Lower lobe of right lung (tissue), 2 donors: ENCODE measurements around the gene MX1. TPM values are rescaled to one million over a fixed set of nuclear protein-coding genes. Genes with fewer than 3 reads are reported as not detected.

Experiments
- ATAC-seq, 2 donors: fragments of 200-7000 bp; cut with Tn5 transposase; one replicate each; pipeline ENCODE4 v1.9.1; 2020 to 2022; ENCODE audit warnings: mild to moderate bottlenecking in 2 of 2, moderate library complexity in 2 of 2
- DNase-seq: peaks from one replicate; pipeline ENCODE4 v3.0.0-alpha.2; 2020
- H3K27ac ChIP-seq: fragments of 200-600 bp; one replicate; pipeline ENCODE4 v1.8.0; 2022
- H3K27me3 ChIP-seq: fragments of 200-600 bp; one replicate; pipeline ENCODE4 v1.8.0; 2022; ENCODE audit warnings: low read depth
- H3K36me3 ChIP-seq: fragments of 200-600 bp; one replicate; pipeline ENCODE4 v1.8.0; 2022; ENCODE audit warnings: mild to moderate bottlenecking
- H3K4me1 ChIP-seq: fragments of 200-600 bp; one replicate; pipeline ENCODE4 v1.8.0; 2022
- H3K4me3 ChIP-seq: fragments of 200-600 bp; one replicate; pipeline ENCODE4 v1.8.0; 2022; ENCODE audit warnings: mild to moderate bottlenecking
- H3K9me3 ChIP-seq: fragments of 200-600 bp; one replicate; pipeline ENCODE4 v1.8.0; 2022
- CTCF ChIP-seq: fragments of 200-600 bp; IDR thresholded peaks from one replicate; pipeline ENCODE4 v1.8.0; 2022; ENCODE audit warnings: antibody characterized with exemption, mild to moderate bottlenecking
- intact Hi-C: fragments of 100-400 bp; cut with DNase I; formaldehyde crosslinking; loops from one replicate; pipeline ENCODE4 v1.11.0; 2022
- long read RNA-seq: library from polyadenylated mRNA; unstranded; transcript quantifications from one replicate; pipeline ENCODE4 v2.0.0, GENCODE V29; 2021
- total RNA-seq: library from RNA; stranded (reverse); fragmentation: NEBNext Ultra II Directional; extraction: Animal tissue kit (Norgen Biotek cat#: 25700); gene quantifications from one replicate; pipeline ENCODE4 v1.2.1, GENCODE V29; 2021
- donor health status: DM: no; HTN: yes; CAD: no; lungs with severe emphysema.

The MX1 gene
- 211 TPM for total RNA-seq
- long read RNA-seq, transcript MX1-202 (17 exons, 2,850 nt): major isoform, 115 of 226 reads
- long read RNA-seq, partial matches to known transcripts: 61 of 226 reads
- long read RNA-seq, other reads (novel, unspliced or antisense): 49 of 226 reads

DNA sequence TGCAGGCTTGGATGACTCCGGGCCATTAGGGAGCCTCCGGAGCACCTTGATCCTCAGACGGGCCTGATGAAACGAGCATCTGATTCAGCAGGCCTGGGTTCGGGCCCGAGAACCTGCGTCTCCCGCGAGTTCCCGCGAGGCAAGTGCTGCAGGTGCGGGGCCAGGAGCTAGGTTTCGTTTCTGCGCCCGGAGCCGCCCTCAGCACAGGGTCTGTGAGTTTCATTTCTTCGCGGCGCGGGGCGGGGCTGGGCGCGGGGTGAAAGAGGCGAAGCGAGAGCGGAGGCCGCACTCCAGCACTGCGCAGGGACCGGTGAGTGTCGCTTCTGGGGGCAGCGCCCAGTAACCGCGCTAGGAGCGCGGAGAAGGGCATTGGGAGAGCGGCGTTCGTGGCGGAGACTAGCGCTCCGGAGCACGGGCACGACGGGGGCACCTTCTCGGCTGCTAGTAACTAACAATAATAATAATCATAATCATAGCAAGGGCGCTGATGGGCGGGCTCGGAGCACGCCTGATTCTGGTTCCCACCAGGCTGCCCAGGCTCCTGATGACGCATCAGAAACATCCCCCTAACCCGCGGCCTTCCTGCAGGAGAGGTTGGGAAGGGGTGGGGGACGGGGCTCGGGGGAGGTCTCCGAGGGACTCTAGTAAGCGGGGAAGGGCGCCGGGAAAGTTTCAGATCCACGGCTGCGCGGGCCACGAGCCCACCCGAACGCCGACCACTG, at the start of gene MX1:
TSS of gene MX1 (plus strand) at position 286 of the 722 bp plus-strand sequence. CDS start 5,832 bp downstream, outside the sequence.
- H3K4me3 ChIP-seq: peak within 1 kb of the TSS; percentile 81
- TF ChIP-seq CTCF: no peak
- no peaks in the 10 kb centered on the region for H3K9me3 ChIP-seq
- peak within 1 kb of the TSS; percentile 89 for H3K27ac ChIP-seq
- intact Hi-C loops: no loop called here
- peak; percentile 96 for ATAC-seq
- H3K27me3 ChIP-seq: no peaks in the 10 kb centered on the region
- peak; percentile 94 for DNase-seq
- H3K36me3 ChIP-seq: peaks cover 31% of the 10 kb centered on the region
- peaks cover 36% of the 10 kb centered on the region for H3K4me1 ChIP-seq

DNA sequence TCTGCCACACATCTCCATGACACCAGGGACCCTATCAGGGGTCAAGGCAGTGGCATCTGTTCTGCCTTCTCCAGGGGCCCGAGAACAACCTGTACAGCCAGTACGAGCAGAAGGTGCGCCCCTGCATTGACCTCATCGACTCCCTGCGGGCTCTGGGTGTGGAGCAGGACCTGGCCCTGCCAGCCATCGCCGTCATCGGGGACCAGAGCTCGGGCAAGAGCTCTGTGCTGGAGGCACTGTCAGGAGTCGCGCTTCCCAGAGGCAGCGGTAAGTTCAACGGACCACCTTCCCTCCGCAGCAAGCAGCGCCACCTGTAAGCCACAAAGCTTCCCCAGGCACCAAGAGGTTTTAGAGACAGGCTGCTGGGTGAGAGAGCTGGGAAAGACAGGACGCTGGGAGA, 48.3 kb upstream of the MX1 start:
- Histone ChIP-seq H3K36me3 (peaks cover 39% of the 10 kb centered on the region), H3K9me3 (no peaks in the 10 kb centered on the region), H3K4me3 (no peak overlapping the region), H3K27ac (no peak overlapping the region), H3K4me1 (no peaks in the 10 kb centered on the region), H3K27me3 (no peaks in the 10 kb centered on the region)
- no peak for TF ChIP-seq CTCF
- intact Hi-C loops: no loop called here
- ATAC-seq: no peak
- no peak for DNase-seq

- no peak for ATAC-seq
These were observed 47.2 kb upstream of the MX1 start for GRCh38 chr21:41378849-41379248.

GRCh38 chr21:41379901-41380300, 46.1 kb upstream of the MX1 start:
- H3K27ac ChIP-seq: no peak overlapping the region
- H3K4me1 ChIP-seq: no peaks in the 10 kb centered on the region
- intact Hi-C loops: no loop called here
- no peaks in the 10 kb centered on the region for H3K27me3 ChIP-seq
- H3K36me3 ChIP-seq: peaks cover 45% of the 10 kb centered on the region
- DNase-seq (no peak), ATAC-seq (no peak)
- no peak for TF ChIP-seq CTCF
- H3K9me3 ChIP-seq: no peaks in the 10 kb centered on the region
- no peak overlapping the region for H3K4me3 ChIP-seq

More at GRCh38 chr21:41378849-41379248, 47.2 kb upstream of the MX1 start:
- intact Hi-C loops: no loop called here
- no peak overlapping the region for H3K27ac ChIP-seq
- no peak overlapping the region for H3K4me3 ChIP-seq
- TF ChIP-seq CTCF: no peak
- H3K9me3 ChIP-seq: no peaks in the 10 kb centered on the region
- no peaks in the 10 kb centered on the region for H3K4me1 ChIP-seq
- no peaks in the 10 kb centered on the region for H3K27me3 ChIP-seq
- no peak for DNase-seq
- H3K36me3 ChIP-seq: peaks cover 45% of the 10 kb centered on the region

DNA sequence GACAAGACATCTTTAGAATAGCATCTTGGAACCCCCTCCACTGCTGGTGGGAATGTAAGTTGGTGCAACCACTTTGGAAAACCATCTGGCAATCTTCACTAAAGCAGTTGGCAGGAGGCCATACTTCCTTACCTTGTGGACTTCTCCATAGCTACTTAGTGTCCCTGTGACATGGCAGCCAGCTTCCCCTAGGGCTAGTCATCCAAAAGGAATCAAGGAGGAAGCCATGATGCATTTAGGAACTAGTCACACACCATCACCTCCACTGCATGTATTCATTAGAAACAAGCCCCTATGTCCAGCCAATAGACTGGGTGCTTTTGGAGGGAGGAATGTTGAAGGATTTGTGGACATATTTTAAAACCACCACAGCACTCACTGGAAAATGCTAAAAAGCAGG, 44.3 kb upstream of the MX1 start:
- no peak overlapping the region for H3K4me3 ChIP-seq
- H3K36me3 ChIP-seq: peaks cover 42% of the 10 kb centered on the region
- no peak for TF ChIP-seq CTCF
- H3K27ac ChIP-seq: no peak overlapping the region
- no peaks in the 10 kb centered on the region for H3K4me1 ChIP-seq
- DNase-seq (no peak), ATAC-seq (no peak)
- H3K9me3 ChIP-seq: no peaks in the 10 kb centered on the region
- no peaks in the 10 kb centered on the region for H3K27me3 ChIP-seq
- intact Hi-C loops: no loop called here
